BLaER1 (cell line): ENCODE data around the gene ADAMTSL3.

Experiments used
- H3K27ac ChIP-seq: shearing (Covaris generic); formaldehyde crosslinking; 2 replicates; pipeline ENCODE4 v1.8.1; 2022
- H3K27me3 ChIP-seq: shearing (Covaris generic); formaldehyde crosslinking; 2 replicates; pipeline ENCODE4 v1.8.1; 2022
- H3K36me3 ChIP-seq: shearing (Covaris generic); formaldehyde crosslinking; 2 replicates; pipeline ENCODE4 v1.8.1; 2022
- H3K4me1 ChIP-seq: shearing (Covaris generic); formaldehyde crosslinking; 2 replicates; pipeline ENCODE4 v1.8.1; 2022
- H3K4me2 ChIP-seq: shearing (Covaris generic); formaldehyde crosslinking; 2 replicates; pipeline ENCODE4 v1.8.1; 2022
- H3K4me3 ChIP-seq: shearing (Covaris generic); formaldehyde crosslinking; 2 replicates; pipeline ENCODE4 v1.8.1; 2022
- H3K9ac ChIP-seq: shearing (Covaris generic); formaldehyde crosslinking; 2 replicates; pipeline ENCODE4 v1.8.1; 2022
- H3K9me3 ChIP-seq: shearing (Covaris generic); formaldehyde crosslinking; 2 replicates; pipeline ENCODE4 v1.8.1; 2022
- H4K20me1 ChIP-seq: shearing (Covaris generic); formaldehyde crosslinking; 2 replicates; pipeline ENCODE4 v1.8.1; 2022
- Cebpa-rat ChIP-seq: shearing (Covaris generic); IDR thresholded peaks from 2 replicates; pipeline ENCODE4 v1.8.1; 2022

The ADAMTSL3 gene

GRCh38 chr15:83844742-83845141 is 190.8 kb downstream of the ADAMTSL3 start:
- Histone ChIP-seq H3K9me3 (no peaks in the 10 kb centered on the region), H3K4me1 (no peaks in the 10 kb centered on the region), H3K36me3 (no peaks in the 10 kb centered on the region), H3K27me3 (no peaks in the 10 kb centered on the region), H3K4me3 (no peak overlapping the region), H3K9ac (no peak overlapping the region), H3K27ac (no peak overlapping the region), H3K4me2 (no peak overlapping the region), H4K20me1 (no peaks in the 10 kb centered on the region)
- TF ChIP-seq Cebpa-rat: no peak

- H3K4me1 ChIP-seq: no peaks in the 10 kb centered on the region
- no peak; the same call in 1 of the 2 replicates for TF ChIP-seq Cebpa-rat
Observed at GRCh38 chr15:83845230-83845629, 191.3 kb downstream of the ADAMTSL3 start.

GRCh38 chr15:83846847-83847246 is 192.9 kb downstream of the ADAMTSL3 start:
- Histone ChIP-seq H3K27ac (no peak overlapping the region), H3K9ac (no peak overlapping the region), H3K9me3 (no peaks in the 10 kb centered on the region), H3K4me3 (no peak overlapping the region), H4K20me1 (no peaks in the 10 kb centered on the region), H3K4me2 (no peak overlapping the region), H3K27me3 (no peaks in the 10 kb centered on the region), H3K4me1 (no peaks in the 10 kb centered on the region), H3K36me3 (no peaks in the 10 kb centered on the region)
- TF ChIP-seq Cebpa-rat: no peak

More at GRCh38 chr15:83845230-83845629, 191.3 kb downstream of the ADAMTSL3 start:
- no peaks in the 10 kb centered on the region for H3K9me3 ChIP-seq
- H3K27me3 ChIP-seq: no peaks in the 10 kb centered on the region
- H4K20me1 ChIP-seq: no peaks in the 10 kb centered on the region
- H3K36me3 ChIP-seq: no peaks in the 10 kb centered on the region
- H3K27ac ChIP-seq: no peak overlapping the region
- H3K4me3 ChIP-seq: no peak overlapping the region
- no peak overlapping the region for H3K4me2 ChIP-seq
- H3K9ac ChIP-seq: no peak overlapping the region

- Histone ChIP-seq H3K9me3 (no peaks in the 10 kb centered on the region), H3K9ac (no peak overlapping the region), H3K27ac (no peak overlapping the region), H4K20me1 (no peaks in the 10 kb centered on the region), H3K4me2 (no peak overlapping the region), H3K27me3 (no peaks in the 10 kb centered on the region), H3K4me1 (no peaks in the 10 kb centered on the region), H3K36me3 (no peaks in the 10 kb centered on the region), H3K4me3 (no peak overlapping the region)
- no peak for TF ChIP-seq Cebpa-rat
Observed at GRCh38 chr15:83848315-83849050, 194.6 kb downstream of the ADAMTSL3 start.

DNA sequence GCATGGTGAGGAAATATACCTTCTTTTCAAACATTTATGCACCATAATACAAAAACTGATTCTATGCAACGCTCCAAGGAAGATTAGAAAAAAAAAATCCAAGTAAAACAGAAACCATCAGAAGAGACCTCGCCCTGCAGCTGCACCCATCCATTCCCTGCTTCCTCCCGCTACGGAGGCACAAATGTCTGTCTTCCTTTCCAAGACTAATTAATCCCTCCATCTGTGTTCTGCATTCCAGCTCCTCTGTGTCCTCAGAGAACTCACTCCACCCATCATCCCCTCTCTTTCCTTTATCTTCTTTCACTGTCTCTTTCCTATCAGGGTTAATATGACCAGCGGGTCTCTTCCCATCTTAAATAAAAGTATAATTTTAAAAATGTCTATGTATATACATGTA is 196.1 kb downstream of the ADAMTSL3 start:
- H3K9ac ChIP-seq: no peak overlapping the region
- no peak overlapping the region for H3K4me2 ChIP-seq
- no peak for TF ChIP-seq Cebpa-rat
- no peak overlapping the region for H3K27ac ChIP-seq
- no peaks in the 10 kb centered on the region for H3K4me1 ChIP-seq
- H3K9me3 ChIP-seq: no peaks in the 10 kb centered on the region
- H3K27me3 ChIP-seq: no peaks in the 10 kb centered on the region
- H3K36me3 ChIP-seq: no peaks in the 10 kb centered on the region
- H4K20me1 ChIP-seq: no peaks in the 10 kb centered on the region
- H3K4me3 ChIP-seq: no peak overlapping the region

GRCh38 chr15:83850501-83851245 is 196.8 kb downstream of the ADAMTSL3 start:
- H3K36me3 ChIP-seq: no peaks in the 10 kb centered on the region
- no peak overlapping the region for H3K4me3 ChIP-seq
- no peaks in the 10 kb centered on the region for H3K9me3 ChIP-seq
- no peaks in the 10 kb centered on the region for H4K20me1 ChIP-seq
- no peak overlapping the region for H3K27ac ChIP-seq
- H3K4me1 ChIP-seq: no peaks in the 10 kb centered on the region
- H3K9ac ChIP-seq: no peak overlapping the region
- H3K27me3 ChIP-seq: no peaks in the 10 kb centered on the region
- no peak overlapping the region for H3K4me2 ChIP-seq
- TF ChIP-seq Cebpa-rat: no peak

GRCh38 chr15:83853232-83853631 is 199.3 kb downstream of the ADAMTSL3 start:
- Histone ChIP-seq H3K4me3 (no peak overlapping the region), H3K4me2 (no peak overlapping the region), H4K20me1 (no peaks in the 10 kb centered on the region), H3K27me3 (no peaks in the 10 kb centered on the region), H3K9ac (no peak overlapping the region), H3K4me1 (no peaks in the 10 kb centered on the region), H3K27ac (no peak overlapping the region), H3K36me3 (no peaks in the 10 kb centered on the region), H3K9me3 (no peaks in the 10 kb centered on the region)
- TF ChIP-seq Cebpa-rat: no peak

- Histone ChIP-seq H3K36me3 (no peaks in the 10 kb centered on the region), H3K27me3 (no peaks in the 10 kb centered on the region), H3K4me1 (no peaks in the 10 kb centered on the region), H3K9me3 (no peaks in the 10 kb centered on the region), H4K20me1 (no peaks in the 10 kb centered on the region), H3K4me3 (no peak overlapping the region), H3K27ac (no peak overlapping the region), H3K9ac (no peak overlapping the region), H3K4me2 (no peak overlapping the region)
- TF ChIP-seq Cebpa-rat: no peak
Observed at GRCh38 chr15:83854321-83854720, 200.4 kb downstream of the ADAMTSL3 start.

GRCh38 chr15:83854950-83855707 is 201.2 kb downstream of the ADAMTSL3 start:
- Histone ChIP-seq H3K27me3 (no peaks in the 10 kb centered on the region), H4K20me1 (no peaks in the 10 kb centered on the region), H3K9me3 (no peaks in the 10 kb centered on the region), H3K9ac (no peak overlapping the region), H3K36me3 (no peaks in the 10 kb centered on the region), H3K4me2 (no peak overlapping the region), H3K4me3 (no peak overlapping the region), H3K4me1 (no peaks in the 10 kb centered on the region), H3K27ac (no peak overlapping the region)
- TF ChIP-seq Cebpa-rat: no peak

- H4K20me1 ChIP-seq: no peaks in the 10 kb centered on the region
- H3K4me3 ChIP-seq: no peak overlapping the region
- no peak overlapping the region for H3K9ac ChIP-seq
- TF ChIP-seq Cebpa-rat: no peak
- H3K4me2 ChIP-seq: no peak overlapping the region
- no peaks in the 10 kb centered on the region for H3K9me3 ChIP-seq
- H3K4me1 ChIP-seq: no peaks in the 10 kb centered on the region
- H3K36me3 ChIP-seq: no peaks in the 10 kb centered on the region
- H3K27ac ChIP-seq: no peak overlapping the region
- no peaks in the 10 kb centered on the region for H3K27me3 ChIP-seq
Observed at GRCh38 chr15:83855956-83856355, 202.0 kb downstream of the ADAMTSL3 start.
